Stimulated activated CD8-positive, alpha-beta memory T cell treated with anti-CD3 and anti-CD28 coated beads, Interleukin-4, amount 100 ng/mL, for 1 hour (primary cell): Measurements from ENCODE around the gene THOC6.
"Not testable (repeated sequence)": the region's sequence is repeated elsewhere in the genome, so short reads cannot be mapped to it uniquely, and the experiment has no call there.

ENCODE experiments used
- DNase-seq, 2 donors: peaks; one replicate each; pipeline ENCODE4 v3.0.0-alpha.2; 2020; ENCODE audit warnings: low read depth in 2 of 2, low spot score in 1 of 2

Gene THOC6

DNA sequence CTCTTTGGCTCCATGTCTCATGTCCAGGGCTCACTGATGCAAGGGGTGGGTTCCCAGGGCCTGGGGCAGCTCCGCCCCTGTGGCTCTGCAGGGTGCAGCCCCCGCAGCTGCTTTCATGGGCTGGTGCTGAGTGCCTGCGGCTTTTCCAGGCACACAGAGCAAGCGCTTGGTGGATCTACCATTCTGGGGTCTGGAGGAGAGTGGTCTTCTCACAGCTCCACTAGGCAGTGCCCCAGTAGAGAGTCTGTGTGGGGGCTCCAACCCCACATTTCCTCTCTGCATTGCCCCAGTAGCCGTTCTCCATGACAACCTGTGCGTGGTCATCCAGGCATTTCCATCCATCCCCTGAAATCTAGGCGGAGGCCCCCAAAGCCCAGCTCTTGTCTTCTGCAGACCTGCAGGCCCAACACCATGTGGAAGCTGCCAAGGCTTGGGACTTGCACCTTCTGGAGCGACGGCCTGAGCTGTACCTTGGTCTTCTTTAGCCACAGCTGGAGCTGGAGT lies 46.8 kb downstream of the THOC6 start:
- no peak for DNase-seq

DNA sequence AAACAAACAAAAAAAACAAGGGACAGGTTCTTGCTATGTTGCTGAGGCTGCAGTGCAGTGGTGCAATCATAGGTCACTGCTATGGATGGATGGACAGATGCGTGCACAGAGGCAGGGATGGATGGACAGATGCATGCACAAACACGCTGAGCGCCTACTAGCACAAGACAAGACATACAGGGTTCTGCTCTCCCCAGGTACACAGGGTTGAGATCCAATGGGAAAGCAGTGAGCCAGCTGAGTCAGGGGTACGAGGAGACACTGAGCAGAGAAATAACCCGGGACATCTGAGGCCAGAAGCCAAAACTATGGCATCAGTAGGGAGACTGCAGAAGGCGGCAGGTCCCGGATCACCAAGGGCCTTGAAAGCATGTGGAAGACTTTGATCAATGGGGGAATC lies 47.8 kb downstream of the THOC6 start:
- DNase-seq, result no peak

DNA sequence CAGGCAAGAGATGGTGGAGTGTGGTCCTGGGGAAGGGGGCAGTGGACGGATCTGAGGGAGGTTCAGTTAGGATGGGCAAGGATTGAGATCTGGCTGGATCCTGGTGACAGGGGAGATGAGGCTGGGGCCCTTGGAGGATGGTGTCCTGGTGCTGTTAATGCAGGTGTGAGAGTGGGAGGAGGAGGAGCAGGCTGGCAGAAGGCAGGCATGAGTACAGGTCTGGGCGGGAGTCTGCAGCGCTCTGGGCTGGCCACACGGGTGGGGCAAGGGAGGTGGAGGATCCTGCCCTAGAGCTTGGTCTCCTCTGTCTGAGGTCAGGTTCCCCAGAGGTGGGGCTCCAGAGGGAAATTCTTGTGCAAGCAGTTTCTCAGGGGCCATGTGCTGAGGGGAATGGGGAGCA lies 48.3 kb downstream of the THOC6 start:
- DNase-seq, result not testable (repeated sequence)

DNA sequence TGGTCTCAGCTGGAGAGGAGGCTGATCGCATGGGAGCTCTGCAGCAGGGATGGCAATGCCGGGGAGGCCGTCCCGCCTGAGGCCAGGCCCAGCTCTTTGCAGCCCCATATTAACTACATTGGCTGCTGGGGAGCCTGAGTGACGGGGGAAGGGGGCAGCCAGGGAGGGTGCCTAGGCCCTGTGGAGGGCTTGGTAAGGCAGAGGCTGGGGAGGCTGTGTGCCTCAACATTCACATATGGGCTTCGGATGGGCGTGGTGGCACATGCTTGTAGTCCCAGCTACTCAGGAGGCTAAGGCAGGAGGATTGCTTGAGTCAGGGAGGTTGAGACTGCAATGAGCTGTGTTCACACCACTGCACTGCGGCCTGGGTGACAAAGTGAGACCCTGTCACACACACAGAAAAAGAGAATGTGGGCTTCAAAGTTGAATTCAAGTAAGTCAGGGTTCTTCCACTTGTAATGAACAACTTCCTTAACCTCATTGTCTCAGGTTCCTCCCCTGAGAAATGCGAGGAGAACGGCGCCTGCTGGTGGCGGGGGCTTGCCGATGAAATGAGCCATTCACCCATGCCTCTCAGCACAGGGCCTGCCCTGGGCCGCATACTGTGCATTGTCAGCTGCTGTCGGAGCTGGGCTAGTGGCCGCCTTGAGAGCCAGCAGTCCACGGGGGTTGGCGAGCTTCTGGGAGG lies 48.9 kb downstream of the THOC6 start:
- not testable (repeated sequence) for DNase-seq

DNA sequence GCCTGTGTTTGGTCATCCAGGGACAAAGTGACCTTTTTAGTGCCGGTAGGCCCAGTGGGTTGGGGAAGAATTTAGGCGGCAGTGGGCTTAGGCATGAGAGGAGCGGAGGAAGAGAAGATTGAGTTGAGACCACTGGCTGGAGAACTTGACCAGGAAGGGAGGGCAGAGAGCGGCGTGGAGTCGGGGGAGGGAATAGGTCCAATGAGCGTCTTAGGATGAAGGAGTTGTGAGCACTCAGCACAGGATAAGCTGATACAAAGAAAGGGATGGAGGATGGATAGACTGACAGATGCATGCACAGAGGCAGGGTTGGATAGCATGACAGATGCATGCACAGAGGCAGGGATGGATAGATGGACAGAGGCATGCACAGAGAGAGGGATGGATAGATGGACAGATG lies 49.6 kb downstream of the THOC6 start:
- DNase-seq, result no peak

DNA sequence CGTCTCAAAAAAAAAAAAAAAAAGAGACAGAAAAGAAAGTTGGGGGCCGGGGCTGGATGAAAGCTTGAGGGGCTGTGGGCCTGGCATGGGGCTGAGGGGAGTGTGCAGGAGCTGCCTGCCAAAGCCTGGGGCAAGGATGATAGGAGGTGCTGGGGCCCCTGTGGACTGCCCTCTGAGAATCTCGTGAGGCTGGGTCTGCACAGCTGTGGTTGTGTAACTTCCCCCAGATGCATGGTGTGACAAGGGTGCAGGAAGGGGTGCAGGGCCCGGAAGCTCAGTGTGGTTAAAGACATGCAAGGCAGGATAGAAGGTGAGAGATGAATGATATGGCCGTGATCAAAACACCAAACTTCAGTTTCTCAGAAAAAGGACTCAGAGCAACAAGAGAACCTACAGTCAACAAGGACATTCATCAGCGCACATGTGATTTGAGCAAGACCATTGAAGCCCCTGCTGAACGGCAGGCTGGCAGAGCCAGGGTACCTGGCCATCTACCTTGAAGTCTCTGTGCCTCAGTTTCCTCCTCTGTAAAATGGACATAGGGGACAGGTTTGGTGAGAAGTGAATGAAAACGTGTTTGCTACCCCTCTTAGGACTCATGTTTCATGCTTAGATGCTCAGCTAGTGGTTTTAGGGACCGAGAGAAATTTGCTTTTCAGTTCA lies 51.2 kb downstream of the THOC6 start:
- DNase-seq, result peak in 1 of 2 donors; percentile 62

DNA sequence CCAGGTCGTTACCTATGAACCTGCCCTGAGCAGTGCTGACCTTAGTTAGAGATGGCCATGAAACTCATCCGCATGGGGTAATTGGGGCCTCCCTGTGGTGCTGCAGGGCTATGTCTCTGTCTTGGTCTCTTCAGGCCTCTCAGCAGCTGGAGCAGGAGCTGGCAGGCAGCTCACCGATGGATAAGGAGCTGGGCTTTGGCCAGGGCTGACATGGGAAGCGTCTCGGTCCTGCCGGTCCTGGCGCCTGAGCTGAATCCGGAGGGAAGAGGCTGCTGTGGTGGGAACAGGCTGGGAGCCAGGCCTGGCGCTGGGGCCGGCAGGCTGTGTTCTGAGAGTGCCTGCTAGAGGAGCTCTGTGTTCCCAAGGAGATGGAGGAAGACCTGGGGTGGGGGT lies 51.7 kb downstream of the THOC6 start:
- DNase-seq, result no peak

DNA sequence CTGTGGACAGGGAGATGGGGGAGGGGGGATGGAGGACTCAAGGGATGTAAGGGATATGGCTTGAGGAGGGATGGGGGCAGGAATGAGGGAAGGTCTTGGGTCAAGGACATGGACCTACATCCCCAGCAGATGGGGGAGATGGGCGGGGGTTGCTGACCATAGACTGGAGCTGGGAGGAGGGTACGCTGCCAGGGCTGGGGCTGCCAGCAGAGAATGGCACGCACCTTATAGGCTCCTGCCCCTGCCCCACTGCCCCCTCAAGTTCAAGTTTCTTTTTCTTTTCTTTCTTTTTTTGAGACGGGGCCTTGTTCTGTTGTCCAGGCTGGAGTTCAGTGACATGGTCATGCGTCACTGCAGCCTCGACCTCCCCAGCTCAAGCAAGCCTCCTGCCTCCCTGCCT lies 52.1 kb downstream of the THOC6 start:
- DNase-seq, result not testable (repeated sequence)

DNA sequence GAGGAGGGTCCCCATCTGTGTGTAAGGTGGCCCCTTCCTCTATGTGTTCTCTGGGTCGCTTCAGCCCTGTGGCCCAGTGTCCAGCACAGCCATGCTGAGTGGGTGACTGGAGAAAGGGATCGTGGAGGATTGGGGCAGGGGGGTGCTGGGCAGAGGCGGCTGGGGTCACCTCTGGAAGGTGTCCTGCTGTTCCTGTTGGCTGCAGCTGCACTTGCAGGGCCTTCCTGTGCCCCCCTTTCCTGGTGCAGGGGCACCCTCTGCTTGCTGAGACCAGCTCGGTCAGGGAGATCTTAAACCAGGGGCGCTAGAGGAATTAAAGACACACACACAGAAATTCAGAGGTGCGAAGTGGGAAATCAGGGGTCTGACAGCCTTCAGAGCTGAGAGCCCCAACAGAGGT lies 52.7 kb downstream of the THOC6 start:
- DNase-seq, result no peak
